Measurements from ENCODE around the gene TMEM108.

The TMEM108 gene

DNA sequence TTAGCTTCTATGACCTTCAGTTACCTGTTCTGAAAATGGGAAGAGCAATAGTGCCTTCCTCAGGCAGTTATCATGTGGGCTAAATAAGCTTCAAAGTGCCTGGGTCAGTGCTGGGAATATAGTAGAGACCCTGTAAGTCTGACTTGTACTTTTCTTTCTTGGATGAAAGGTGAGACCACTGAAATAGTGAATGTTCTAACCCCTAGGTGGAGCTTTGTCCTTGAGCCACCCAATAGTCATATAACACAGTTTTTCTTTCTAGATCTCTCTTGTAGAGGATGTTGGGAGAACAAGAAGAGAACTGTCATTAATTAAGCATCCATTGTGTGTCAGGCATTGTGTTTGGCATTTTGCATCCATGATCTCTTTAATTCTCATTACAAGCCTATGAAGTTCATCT lies 348.7 kb downstream of the TMEM108 start:
- H3K4me3 ChIP-seq (ENCODE audit: low read depth, low read length): no peak overlapping the region
- H3K27ac ChIP-seq (ENCODE audit: extremely low read depth, low read depth, low read length): no peak overlapping the region
- ChIA-PET CTCF (interaction anchor here (0.7 to 1.3 kb wide), 2 partner anchors 656 to 661 kb away, joined by 3 to 5 read pairs; no protein-coding TSS in a partner anchor), POLR2A (no interaction called here)
- no peak for TF ChIP-seq RBAK (tag by site-specific recombination; IDR thresholded peaks at IDR 0.05)
- TF ChIP-seq ZNF175 (tag by site-specific recombination; IDR thresholded peaks at IDR 0.05): no peak
- TF ChIP-seq ZNF558 (tag by site-specific recombination; IDR thresholded peaks at IDR 0.05): no peak
- no peak for TF ChIP-seq ZNF169 (tag by site-specific recombination; IDR thresholded peaks at IDR 0.05)
- H3K4me1 ChIP-seq (ENCODE audit: control insufficient read depth, insufficient read depth, low read length): no peaks in the 10 kb centered on the region
- no peaks in the 10 kb centered on the region for H3K9me3 ChIP-seq (ENCODE audit: control insufficient read depth, insufficient read depth, low read depth, low read length)
- no peaks in the 10 kb centered on the region for H3K36me3 ChIP-seq (ENCODE audit: control insufficient read depth in 2 of 2, insufficient read depth in 1 of 2, low read length in 2 of 2)

DNA sequence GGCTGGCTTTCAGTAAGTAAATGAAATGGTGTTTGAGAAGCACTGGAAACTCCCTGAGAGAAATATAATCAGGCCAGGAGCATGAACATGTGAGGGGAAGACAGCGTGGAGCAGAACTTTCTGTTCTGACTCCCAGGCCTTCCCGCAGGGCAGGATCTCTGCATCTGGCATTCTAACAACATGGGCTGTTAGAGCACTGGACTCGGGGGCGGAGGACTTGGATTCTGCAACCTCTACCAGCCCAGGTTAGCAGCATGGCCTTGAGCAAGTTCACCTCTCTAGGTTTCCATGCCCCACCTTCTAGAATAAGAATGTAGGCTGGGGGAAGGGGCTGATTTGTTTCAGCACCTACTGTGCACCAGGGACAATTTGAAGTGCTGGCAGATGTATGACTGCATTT lies 349.1 kb downstream of the TMEM108 start:
- no peaks in the 10 kb centered on the region for H3K36me3 ChIP-seq (ENCODE audit: control insufficient read depth in 2 of 2, insufficient read depth in 1 of 2, low read length in 2 of 2)
- TF ChIP-seq ZNF324 (tag by site-specific recombination; IDR thresholded peaks at IDR 0.05) (no peak), SP7 (tag by site-specific recombination; IDR thresholded peaks at IDR 0.05) (no peak), ZNF335 (tag by site-specific recombination; conservative IDR thresholded peaks at IDR 0.05) (no peak), ZNF175 (tag by site-specific recombination; IDR thresholded peaks at IDR 0.05) (no peak), ZNF621 (tag by site-specific recombination; IDR thresholded peaks at IDR 0.05) (no peak), WT1 (tag by site-specific recombination; IDR thresholded peaks at IDR 0.05) (no peak), ZNF521 (tag by site-specific recombination; IDR thresholded peaks at IDR 0.05) (no peak), ZBTB21 (tag by site-specific recombination; IDR thresholded peaks at IDR 0.05) (no peak), ZNF792 (tag by site-specific recombination; IDR thresholded peaks at IDR 0.05) (no peak), SP2 (tag by site-specific recombination; IDR thresholded peaks at IDR 0.05) (no peak), ZNF140 (tag by site-specific recombination; IDR thresholded peaks at IDR 0.05) (no peak), ZFP69B (tag by site-specific recombination; IDR thresholded peaks at IDR 0.05) (no peak), TRIM28 (IDR thresholded peaks at IDR 0.05; ENCODE audit: borderline replicate concordance, low read length) (no peak)
- TF ChIP-seq, protein P1, sequence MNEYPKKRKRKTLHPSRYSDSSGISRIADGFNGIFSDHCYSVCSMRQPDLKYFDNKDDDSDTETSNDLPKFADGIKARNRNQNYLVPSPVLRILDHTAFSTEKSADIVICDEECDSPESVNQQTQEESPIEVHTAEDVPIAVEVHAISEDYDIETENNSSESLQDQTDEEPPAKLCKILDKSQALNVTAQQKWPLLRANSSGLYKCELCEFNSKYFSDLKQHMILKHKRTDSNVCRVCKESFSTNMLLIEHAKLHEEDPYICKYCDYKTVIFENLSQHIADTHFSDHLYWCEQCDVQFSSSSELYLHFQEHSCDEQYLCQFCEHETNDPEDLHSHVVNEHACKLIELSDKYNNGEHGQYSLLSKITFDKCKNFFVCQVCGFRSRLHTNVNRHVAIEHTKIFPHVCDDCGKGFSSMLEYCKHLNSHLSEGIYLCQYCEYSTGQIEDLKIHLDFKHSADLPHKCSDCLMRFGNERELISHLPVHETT (tag by site-specific recombination; IDR thresholded peaks at IDR 0.05): no peak
- TF ChIP-seq, protein P2, sequence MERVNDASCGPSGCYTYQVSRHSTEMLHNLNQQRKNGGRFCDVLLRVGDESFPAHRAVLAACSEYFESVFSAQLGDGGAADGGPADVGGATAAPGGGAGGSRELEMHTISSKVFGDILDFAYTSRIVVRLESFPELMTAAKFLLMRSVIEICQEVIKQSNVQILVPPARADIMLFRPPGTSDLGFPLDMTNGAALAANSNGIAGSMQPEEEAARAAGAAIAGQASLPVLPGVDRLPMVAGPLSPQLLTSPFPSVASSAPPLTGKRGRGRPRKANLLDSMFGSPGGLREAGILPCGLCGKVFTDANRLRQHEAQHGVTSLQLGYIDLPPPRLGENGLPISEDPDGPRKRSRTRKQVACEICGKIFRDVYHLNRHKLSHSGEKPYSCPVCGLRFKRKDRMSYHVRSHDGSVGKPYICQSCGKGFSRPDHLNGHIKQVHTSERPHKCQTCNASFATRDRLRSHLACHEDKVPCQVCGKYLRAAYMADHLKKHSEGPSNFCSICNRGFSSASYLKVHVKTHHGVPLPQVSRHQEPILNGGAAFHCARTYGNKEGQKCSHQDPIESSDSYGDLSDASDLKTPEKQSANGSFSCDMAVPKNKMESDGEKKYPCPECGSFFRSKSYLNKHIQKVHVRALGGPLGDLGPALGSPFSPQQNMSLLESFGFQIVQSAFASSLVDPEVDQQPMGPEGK (tag by site-specific recombination; IDR thresholded peaks at IDR 0.05): no peak
- TF ChIP-seq, protein P3, sequence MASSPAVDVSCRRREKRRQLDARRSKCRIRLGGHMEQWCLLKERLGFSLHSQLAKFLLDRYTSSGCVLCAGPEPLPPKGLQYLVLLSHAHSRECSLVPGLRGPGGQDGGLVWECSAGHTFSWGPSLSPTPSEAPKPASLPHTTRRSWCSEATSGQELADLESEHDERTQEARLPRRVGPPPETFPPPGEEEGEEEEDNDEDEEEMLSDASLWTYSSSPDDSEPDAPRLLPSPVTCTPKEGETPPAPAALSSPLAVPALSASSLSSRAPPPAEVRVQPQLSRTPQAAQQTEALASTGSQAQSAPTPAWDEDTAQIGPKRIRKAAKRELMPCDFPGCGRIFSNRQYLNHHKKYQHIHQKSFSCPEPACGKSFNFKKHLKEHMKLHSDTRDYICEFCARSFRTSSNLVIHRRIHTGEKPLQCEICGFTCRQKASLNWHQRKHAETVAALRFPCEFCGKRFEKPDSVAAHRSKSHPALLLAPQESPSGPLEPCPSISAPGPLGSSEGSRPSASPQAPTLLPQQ (tag by site-specific recombination; IDR thresholded peaks at IDR 0.05): no peak
- TF ChIP-seq, protein P4, sequence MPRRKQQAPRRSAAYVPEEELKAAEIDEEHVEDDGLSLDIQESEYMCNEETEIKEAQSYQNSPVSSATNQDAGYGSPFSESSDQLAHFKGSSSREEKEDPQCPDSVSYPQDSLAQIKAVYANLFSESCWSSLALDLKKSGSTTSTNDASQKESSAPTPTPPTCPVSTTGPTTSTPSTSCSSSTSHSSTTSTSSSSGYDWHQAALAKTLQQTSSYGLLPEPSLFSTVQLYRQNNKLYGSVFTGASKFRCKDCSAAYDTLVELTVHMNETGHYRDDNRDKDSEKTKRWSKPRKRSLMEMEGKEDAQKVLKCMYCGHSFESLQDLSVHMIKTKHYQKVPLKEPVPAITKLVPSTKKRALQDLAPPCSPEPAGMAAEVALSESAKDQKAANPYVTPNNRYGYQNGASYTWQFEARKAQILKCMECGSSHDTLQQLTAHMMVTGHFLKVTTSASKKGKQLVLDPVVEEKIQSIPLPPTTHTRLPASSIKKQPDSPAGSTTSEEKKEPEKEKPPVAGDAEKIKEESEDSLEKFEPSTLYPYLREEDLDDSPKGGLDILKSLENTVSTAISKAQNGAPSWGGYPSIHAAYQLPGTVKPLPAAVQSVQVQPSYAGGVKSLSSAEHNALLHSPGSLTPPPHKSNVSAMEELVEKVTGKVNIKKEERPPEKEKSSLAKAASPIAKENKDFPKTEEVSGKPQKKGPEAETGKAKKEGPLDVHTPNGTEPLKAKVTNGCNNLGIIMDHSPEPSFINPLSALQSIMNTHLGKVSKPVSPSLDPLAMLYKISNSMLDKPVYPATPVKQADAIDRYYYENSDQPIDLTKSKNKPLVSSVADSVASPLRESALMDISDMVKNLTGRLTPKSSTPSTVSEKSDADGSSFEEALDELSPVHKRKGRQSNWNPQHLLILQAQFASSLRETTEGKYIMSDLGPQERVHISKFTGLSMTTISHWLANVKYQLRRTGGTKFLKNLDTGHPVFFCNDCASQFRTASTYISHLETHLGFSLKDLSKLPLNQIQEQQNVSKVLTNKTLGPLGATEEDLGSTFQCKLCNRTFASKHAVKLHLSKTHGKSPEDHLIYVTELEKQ (tag by site-specific recombination; IDR thresholded peaks at IDR 0.05; ENCODE audit: borderline replicate concordance): no peak
- TF ChIP-seq, protein P5, sequence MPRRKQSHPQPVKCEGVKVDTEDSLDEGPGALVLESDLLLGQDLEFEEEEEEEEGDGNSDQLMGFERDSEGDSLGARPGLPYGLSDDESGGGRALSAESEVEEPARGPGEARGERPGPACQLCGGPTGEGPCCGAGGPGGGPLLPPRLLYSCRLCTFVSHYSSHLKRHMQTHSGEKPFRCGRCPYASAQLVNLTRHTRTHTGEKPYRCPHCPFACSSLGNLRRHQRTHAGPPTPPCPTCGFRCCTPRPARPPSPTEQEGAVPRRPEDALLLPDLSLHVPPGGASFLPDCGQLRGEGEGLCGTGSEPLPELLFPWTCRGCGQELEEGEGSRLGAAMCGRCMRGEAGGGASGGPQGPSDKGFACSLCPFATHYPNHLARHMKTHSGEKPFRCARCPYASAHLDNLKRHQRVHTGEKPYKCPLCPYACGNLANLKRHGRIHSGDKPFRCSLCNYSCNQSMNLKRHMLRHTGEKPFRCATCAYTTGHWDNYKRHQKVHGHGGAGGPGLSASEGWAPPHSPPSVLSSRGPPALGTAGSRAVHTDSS (tag by site-specific recombination; IDR thresholded peaks at IDR 0.05): no peak
- H3K4me3 ChIP-seq (ENCODE audit: low read depth, low read length): no peak overlapping the region
- ChIA-PET POLR2A (no interaction called here), CTCF (interaction anchor here (0.5 to 1.3 kb wide), 2 partner anchors 615 to 661 kb away, joined by 5 read pairs; no protein-coding TSS in a partner anchor)
- no peaks in the 10 kb centered on the region for H3K4me1 ChIP-seq (ENCODE audit: control insufficient read depth, insufficient read depth, low read length)
- no peak overlapping the region for H3K27ac ChIP-seq (ENCODE audit: extremely low read depth, low read depth, low read length)
- H3K9me3 ChIP-seq (ENCODE audit: control insufficient read depth, insufficient read depth, low read depth, low read length): no peaks in the 10 kb centered on the region

Data from HEK293 (cell line).